Measurements from ENCODE around the gene CFAP100.

- no peak for TF ChIP-seq CTCF (conservative IDR thresholded peaks at IDR 0.05 in 1 of 2, IDR thresholded peaks at IDR 0.05 in 1 of 2; ENCODE audit: extremely low read depth in 1 of 2, insufficient read depth in 1 of 2, low read depth in 1 of 2, low read length in 2 of 2)
- no peak for TF ChIP-seq EZH2 (IDR thresholded peaks at IDR 0.05; ENCODE audit: borderline replicate concordance, low read length)
Measured at GRCh38 chr3:126468028-126468891, 73.6 kb downstream of the CFAP100 start.
